Hepatocyte (in vitro differentiated cells): ENCODE measurements around the gene RGS6. TPM values are rescaled to one million over a fixed set of nuclear protein-coding genes. Genes with fewer than 3 reads are reported as not detected.

ENCODE experiments used
- DNase-seq: peaks from one replicate; pipeline ENCODE4 v3.0.0-alpha.2; 2016; ENCODE audit warnings: low spot score
- H2AFZ ChIP-seq: fragments of 200-600 bp; sonication (generic); 2 replicates; pipeline ENCODE4 v1.6.0; 2016; ENCODE audit warnings: antibody characterized with exemption, mild to moderate bottlenecking
- H3K27ac ChIP-seq: fragments of 200-600 bp; sonication (generic); 2 replicates; pipeline ENCODE4 v1.5.1; 2016; ENCODE audit warnings: mild to moderate bottlenecking
- H3K27me3 ChIP-seq: fragments of 200-600 bp; sonication (generic); 2 replicates; pipeline ENCODE4 v1.6.1; 2016
- H3K36me3 ChIP-seq: fragments of 200-600 bp; sonication (generic); replicated peaks from 2 replicates; pipeline ENCODE4 v1.5.1; 2016; ENCODE audit warnings: low read depth; ENCODE audit not compliant: insufficient read depth
- H3K4me1 ChIP-seq: fragments of 200-600 bp; sonication (generic); 2 replicates; pipeline ENCODE4 v1.5.1; 2016; ENCODE audit warnings: mild to moderate bottlenecking, moderate library complexity; ENCODE audit not compliant: insufficient read depth
- H3K4me2 ChIP-seq: fragments of 200-600 bp; sonication (generic); 2 replicates; pipeline ENCODE4 v1.6.0; 2016
- H3K4me3 ChIP-seq: fragments of 200-600 bp; sonication (generic); 2 replicates; pipeline ENCODE4 v1.5.1; 2016; ENCODE audit warnings: mild to moderate bottlenecking
- H3K79me2 ChIP-seq: fragments of 200-600 bp; sonication (generic); 2 replicates; pipeline ENCODE4 v1.6.0; 2017; ENCODE audit warnings: mild to moderate bottlenecking
- H3K9me2 ChIP-seq: fragments of 200-600 bp; sonication (generic); replicated peaks from 2 replicates; pipeline ENCODE4 v1.6.0; 2017; ENCODE audit warnings: mild to moderate bottlenecking; ENCODE audit not compliant: insufficient read depth
- H3K9me3 ChIP-seq: fragments of 200-600 bp; sonication (generic); 2 replicates; pipeline ENCODE4 v1.5.1; 2016; ENCODE audit warnings: low read depth, mild to moderate bottlenecking
- H4K20me1 ChIP-seq: fragments of 200-600 bp; sonication (generic); 2 replicates; pipeline ENCODE4 v1.6.0; 2016; ENCODE audit warnings: mild to moderate bottlenecking; ENCODE audit not compliant: insufficient read depth, poor library complexity, severe bottlenecking
- CTCF ChIP-seq: fragments of 200-600 bp; sonication (generic); IDR thresholded peaks from 2 replicates; pipeline ENCODE4 v1.5.1; 2016; ENCODE audit warnings: antibody characterized with exemption, mild to moderate bottlenecking; ENCODE audit not compliant: poor library complexity
- EZH2 ChIP-seq: fragments of 200-600 bp; sonication (generic); IDR thresholded peaks from 2 replicates; pipeline ENCODE4 v1.6.1; 2016; ENCODE audit warnings: antibody characterized with exemption, mild to moderate bottlenecking, borderline replicate concordance
- EZH2phosphoT487 ChIP-seq: fragments of 200-600 bp; sonication (generic); IDR thresholded peaks from one replicate; pipeline ENCODE4 v1.6.1; 2018; ENCODE audit warnings: antibody characterized with exemption, mild to moderate bottlenecking, low read depth, moderate library complexity; ENCODE audit not compliant: unreplicated experiment, severe bottlenecking
- WGBS: methylation state at CpG from one replicate; pipeline ENCODE4 v1.1.6; 2016; ENCODE audit warnings: low lambda C conversion rate; ENCODE audit errors: missing lambda C conversion rate; 5-methylcytosine and 5-hydroxymethylcytosine counted together
- polyA plus RNA-seq: library from polyadenylated mRNA; unstranded; fragments of >200 nt; fragmentation: Nextera tagmentation; extraction: Ambion mirVana; gene quantifications from 2 replicates; pipeline ENCODE4 v1.2.1, GENCODE V29; 2016
- total RNA-seq: library from RNA; depleted of rRNA; stranded (reverse); fragments of >200 nt; gene quantifications from 2 replicates; pipeline ENCODE4 v1.2.3, GENCODE V29; 2014

The RGS6 gene
- total and polyA plus RNA-seq, 2 experiments from 2014 or later, result 0.25 to 0.87 TPM

GRCh38 chr14:72562300-72562699 is 630.1 kb downstream of the RGS6 start:
- Histone ChIP-seq H3K27me3 (no peaks in the 10 kb centered on the region), H3K36me3 (no peaks in the 10 kb centered on the region), H3K4me3 (no peak overlapping the region), H3K4me2 (no peak overlapping the region), H4K20me1 (no peaks in the 10 kb centered on the region), H3K79me2 (no peaks in the 10 kb centered on the region), H3K27ac (no peak overlapping the region), H3K9me3 (no peaks in the 10 kb centered on the region), H2AFZ (no peak overlapping the region), H3K4me1 (no peaks in the 10 kb centered on the region), H3K9me2 (no peaks in the 10 kb centered on the region)
- DNase-seq, result no peak
- WGBS, result 97% methylated on average over 20 of the region's 20 CpGs
- TF ChIP-seq EZH2phosphoT487, result no peak
- TF ChIP-seq CTCF, result no peak
- no peak for TF ChIP-seq EZH2

GRCh38 chr14:72563676-72564075 is 631.4 kb downstream of the RGS6 start:
- Histone ChIP-seq H3K27me3 (no peaks in the 10 kb centered on the region), H3K79me2 (no peaks in the 10 kb centered on the region), H3K4me3 (no peak overlapping the region), H2AFZ (no peak overlapping the region), H3K9me2 (no peaks in the 10 kb centered on the region), H3K9me3 (no peaks in the 10 kb centered on the region), H3K36me3 (no peaks in the 10 kb centered on the region), H4K20me1 (no peaks in the 10 kb centered on the region), H3K27ac (no peak overlapping the region), H3K4me1 (no peaks in the 10 kb centered on the region), H3K4me2 (no peak overlapping the region)
- 90% methylated on average over 7 of the region's 7 CpGs for WGBS
- no peak for DNase-seq
- TF ChIP-seq EZH2phosphoT487, result no peak
- TF ChIP-seq EZH2, result no peak
- TF ChIP-seq CTCF, result no peak

GRCh38 chr14:72565149-72565559 is 632.9 kb downstream of the RGS6 start:
- H3K4me1 ChIP-seq, result no peaks in the 10 kb centered on the region
- WGBS, result 82% methylated on average over 5 of the region's 5 CpGs
- H3K27me3 ChIP-seq, result no peaks in the 10 kb centered on the region
- no peaks in the 10 kb centered on the region for H3K79me2 ChIP-seq
- no peak overlapping the region for H2AFZ ChIP-seq
- H3K27ac ChIP-seq, result no peak overlapping the region
- no peak overlapping the region for H3K4me3 ChIP-seq
- H3K9me2 ChIP-seq, result no peaks in the 10 kb centered on the region
- no peaks in the 10 kb centered on the region for H3K9me3 ChIP-seq
- H4K20me1 ChIP-seq, result no peaks in the 10 kb centered on the region
- DNase-seq, result no peak
- H3K4me2 ChIP-seq, result no peak overlapping the region
- TF ChIP-seq CTCF (no peak), EZH2phosphoT487 (no peak)
- H3K36me3 ChIP-seq, result no peaks in the 10 kb centered on the region

GRCh38 chr14:72565917-72566316 is 633.7 kb downstream of the RGS6 start:
- Histone ChIP-seq H3K36me3 (no peaks in the 10 kb centered on the region), H2AFZ (no peak overlapping the region), H3K79me2 (no peaks in the 10 kb centered on the region), H3K4me3 (no peak overlapping the region), H4K20me1 (no peaks in the 10 kb centered on the region), H3K4me1 (no peaks in the 10 kb centered on the region), H3K27ac (no peak overlapping the region), H3K9me3 (no peaks in the 10 kb centered on the region), H3K4me2 (no peak overlapping the region), H3K9me2 (no peaks in the 10 kb centered on the region), H3K27me3 (no peaks in the 10 kb centered on the region)
- TF ChIP-seq EZH2 (no peak), EZH2phosphoT487 (no peak), CTCF (no peak)
- no peak for DNase-seq
- WGBS, result 73% methylated on average over 6 of the region's 6 CpGs
